GM13977 (cell line): ENCODE measurements around the gene MYO19.
A peak's percentile ranks its signal among the peaks of the same experiment; 100 is the strongest.

Experiments
- DNase-seq: peaks from one replicate; pipeline ENCODE4 v3.0.0; 2012; ENCODE audit warnings: low spot score
- CTCF ChIP-seq: IDR thresholded peaks from 2 replicates; pipeline ENCODE4 v1.5.1; 2012; ENCODE audit warnings: mild to moderate bottlenecking, control low read depth; ENCODE audit not compliant: insufficient read depth; ENCODE audit errors: extremely low read depth, missing control alignments
- in situ Hi-C: fragments of 300-500 bp; cut with MboI; formaldehyde crosslinking; loops from one replicate; pipeline ENCODE4 v1.12.0; 2022; ENCODE audit warnings: low sequenced_read_pairs, low pct_unique_long_range_greater_than_20kb, mixed read lengths, inconsistent platforms; ENCODE audit not compliant: unreplicated experiment

The MYO19 gene

DNA sequence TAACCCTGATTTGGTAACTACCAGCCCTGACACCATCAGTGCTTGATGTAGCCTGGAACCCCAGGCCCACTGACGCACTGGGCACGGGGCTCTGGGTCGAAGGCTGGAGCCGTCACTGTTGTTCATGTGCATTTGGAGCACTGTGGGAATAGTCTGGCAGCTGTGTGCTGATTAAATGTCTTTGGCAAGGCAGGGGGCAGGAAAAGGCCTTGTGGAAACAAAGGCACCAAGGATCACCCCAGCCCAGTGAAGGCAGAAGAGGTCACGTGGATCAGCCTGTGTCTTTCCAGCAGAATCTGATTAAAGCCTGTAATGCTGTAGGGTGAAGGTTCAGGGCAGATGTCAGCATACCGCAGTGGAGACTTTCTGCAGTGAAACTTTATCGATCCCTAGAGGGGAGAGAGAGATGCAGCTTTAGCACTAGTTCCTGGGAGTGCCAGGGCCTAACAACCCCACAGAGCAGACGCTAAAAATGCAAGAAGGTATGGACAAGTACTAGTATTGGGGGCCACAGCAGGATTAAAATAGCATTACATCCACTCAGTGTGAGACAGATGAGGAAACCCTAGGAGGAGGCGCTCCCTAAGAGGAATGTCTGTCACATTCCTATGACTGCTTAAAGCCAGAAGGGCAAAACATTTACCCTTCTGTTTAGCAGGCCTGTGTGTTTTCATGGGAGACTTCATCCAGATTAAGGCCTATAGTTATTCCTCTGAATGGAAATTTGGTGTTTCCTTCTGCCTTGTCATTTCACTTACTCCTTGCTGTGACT is 38.5 kb downstream of the MYO19 start:
- DNase-seq = no peak
- in situ Hi-C loops = no loop called here
- no peak for TF ChIP-seq CTCF

DNA sequence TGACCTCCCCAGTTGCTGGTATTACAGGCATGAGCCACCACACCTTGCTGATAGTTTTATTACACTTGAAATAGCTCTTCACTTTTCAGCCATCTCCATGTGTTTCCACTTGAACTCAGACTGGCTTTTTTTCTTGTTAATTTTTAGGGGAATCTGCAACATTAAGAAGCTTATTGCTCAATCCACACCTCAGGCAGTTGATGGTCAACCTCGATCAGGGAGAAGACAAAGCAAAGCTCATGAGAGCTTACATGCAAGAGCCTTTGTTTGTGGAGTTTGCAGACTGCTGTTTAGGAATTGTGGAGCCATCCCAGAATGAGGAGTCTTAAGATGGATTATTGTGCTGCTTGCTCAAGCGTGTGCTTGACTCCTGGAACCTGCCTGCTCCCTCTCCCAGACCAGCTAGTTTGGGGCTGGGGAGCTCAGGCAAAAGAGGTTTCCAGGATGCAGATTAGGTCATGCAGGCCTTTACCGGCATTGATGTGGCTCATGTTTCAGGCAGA is 39.5 kb downstream of the MYO19 start:
- TF ChIP-seq CTCF = no peak
- DNase-seq = no peak
- in situ Hi-C loops = no loop called here

GRCh38 chr17:36494674-36495073 is 40.0 kb downstream of the MYO19 start:
- no peak for DNase-seq
- TF ChIP-seq CTCF = no peak
- in situ Hi-C loops = no loop called here

DNA sequence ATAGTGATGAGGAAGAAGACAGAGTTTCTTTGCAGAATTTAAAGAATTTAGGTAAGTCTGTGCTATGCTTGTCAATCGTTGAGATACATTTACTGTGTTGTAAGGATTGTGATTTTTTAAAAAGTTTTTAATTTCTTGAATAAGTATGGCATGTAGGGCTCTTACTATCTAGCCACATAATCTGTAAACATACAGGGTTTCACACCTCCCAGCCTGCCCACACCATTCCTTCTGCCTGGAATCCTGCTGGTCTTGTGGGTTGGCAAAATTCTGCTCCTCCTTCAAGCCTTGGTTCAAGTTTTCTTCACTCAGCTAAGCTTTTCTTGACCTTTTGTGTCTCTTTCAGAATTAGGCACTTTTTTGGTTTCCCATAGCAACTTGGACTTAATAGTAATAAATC is 40.7 kb downstream of the MYO19 start:
- in situ Hi-C loops = no loop called here
- no peak for TF ChIP-seq CTCF
- DNase-seq = no peak

- peak; percentile 98 for DNase-seq
- no peak for TF ChIP-seq CTCF
- in situ Hi-C loops = no loop called here
Measured at GRCh38 chr17:36486204-36487194, 48.2 kb downstream of the MYO19 start, which contains the start of gene ZNHIT3. Gene ZNHIT3, plus strand, starts transcription at chr17:36486681. Its CDS starts 19 bp downstream, at chr17:36486700.

DNA sequence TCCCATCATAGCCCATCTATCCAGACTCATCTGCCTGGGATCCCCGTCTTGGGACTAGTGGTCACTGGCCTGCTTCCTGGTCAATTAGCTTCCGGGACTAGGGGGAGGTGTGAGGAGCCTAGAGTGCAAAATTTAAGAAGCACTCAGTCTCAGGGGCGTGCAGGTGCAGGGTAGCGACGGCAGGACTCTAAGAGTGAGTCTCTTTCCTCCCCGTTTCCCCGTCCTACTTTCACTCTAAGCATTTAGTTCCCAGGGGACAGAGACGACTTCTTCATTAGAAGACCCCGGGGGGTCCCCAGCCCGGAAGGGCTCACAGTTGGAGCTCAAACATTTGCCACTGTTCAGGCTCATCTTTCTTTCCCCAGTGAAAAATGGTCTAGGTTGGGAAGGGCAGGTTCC is 48.9 kb downstream of the MYO19 start:
- no peak for TF ChIP-seq CTCF
- DNase-seq = peak; percentile 65
- in situ Hi-C loops = no loop called here
